DMS153 treated with DMSO at 0.1 percent for 48 hours (cell line): Measurements from ENCODE around the gene HTR1D.

Source experiments
- DNase-seq: peaks from one replicate; lab custom pipeline; 2025; ENCODE audit not compliant: unreplicated experiment; lab: John Stamatoyannopoulos, UW

HTR1D gene

DNA sequence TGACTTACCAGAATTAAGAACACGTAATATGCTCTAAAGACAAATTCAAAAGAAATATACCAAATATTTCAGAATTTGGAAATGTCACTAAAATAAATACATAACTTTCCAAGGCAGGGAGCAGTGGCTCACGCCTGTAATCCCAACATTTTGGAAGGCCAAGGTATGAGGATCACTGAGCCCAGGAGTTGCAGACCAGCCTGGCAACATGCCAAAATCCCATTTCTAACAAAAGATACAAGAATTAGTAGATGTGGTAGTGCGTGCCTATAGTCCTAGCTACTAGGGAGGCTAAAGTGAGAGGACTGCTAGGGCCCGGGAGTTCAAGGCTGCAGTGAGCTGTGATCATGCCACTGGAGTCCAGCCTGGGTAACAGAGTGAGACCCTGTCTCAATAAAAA is 60.4 kb downstream of the HTR1D start:
- DNase-seq = no peak

DNA sequence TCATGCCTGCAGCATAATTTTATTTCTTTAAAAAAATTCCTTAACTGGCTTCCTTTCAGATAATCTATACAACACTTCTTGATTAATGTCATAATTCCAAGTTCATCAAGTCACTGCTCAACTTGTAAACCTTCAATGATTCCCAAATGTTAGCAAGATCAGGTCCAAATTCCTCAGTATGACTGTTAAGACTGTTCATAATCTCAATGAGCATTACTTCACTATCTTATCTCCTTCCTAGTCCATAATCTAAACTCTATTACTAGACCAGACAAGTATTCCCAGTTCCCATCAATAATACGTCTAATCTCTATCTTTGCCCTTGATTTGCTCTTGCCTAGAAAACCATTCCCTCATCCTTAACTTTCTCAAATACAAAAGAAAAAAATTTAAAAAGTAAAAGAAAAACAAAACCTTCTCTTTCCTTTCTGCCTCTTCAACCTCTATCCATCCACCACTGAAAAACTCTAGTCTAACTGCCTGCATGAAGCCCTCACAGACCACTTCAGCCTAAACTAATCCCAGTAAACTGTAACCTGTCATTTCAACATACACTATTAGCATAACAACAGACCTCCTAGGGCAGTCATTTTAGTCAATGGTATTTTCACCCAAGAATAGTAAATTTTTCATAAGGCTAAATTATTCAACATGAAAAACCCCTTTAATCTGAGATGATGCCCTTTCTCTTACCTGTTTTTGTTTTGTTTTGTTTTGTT is 64.2 kb downstream of the HTR1D start:
- DNase-seq = no peak

DNA sequence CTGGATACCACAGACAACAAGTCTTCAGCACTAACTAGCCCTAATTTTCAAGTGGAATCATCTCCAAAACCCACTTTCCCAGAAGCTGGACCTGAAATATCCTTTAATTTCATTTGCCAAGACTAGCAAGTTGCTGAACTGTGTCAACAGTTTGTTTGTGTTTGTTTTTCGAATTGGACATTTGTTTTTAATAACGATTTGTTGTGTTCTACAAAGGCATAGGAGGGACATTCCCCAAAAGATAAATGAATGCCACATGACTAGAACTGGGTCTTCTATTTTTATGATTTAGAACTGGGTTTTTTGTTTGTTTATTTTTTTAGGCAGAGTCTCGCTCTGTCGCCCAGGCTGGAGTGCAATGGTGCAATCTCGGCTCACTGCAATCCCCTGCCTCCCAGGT is 66.6 kb downstream of the HTR1D start:
- DNase-seq = no peak

DNA sequence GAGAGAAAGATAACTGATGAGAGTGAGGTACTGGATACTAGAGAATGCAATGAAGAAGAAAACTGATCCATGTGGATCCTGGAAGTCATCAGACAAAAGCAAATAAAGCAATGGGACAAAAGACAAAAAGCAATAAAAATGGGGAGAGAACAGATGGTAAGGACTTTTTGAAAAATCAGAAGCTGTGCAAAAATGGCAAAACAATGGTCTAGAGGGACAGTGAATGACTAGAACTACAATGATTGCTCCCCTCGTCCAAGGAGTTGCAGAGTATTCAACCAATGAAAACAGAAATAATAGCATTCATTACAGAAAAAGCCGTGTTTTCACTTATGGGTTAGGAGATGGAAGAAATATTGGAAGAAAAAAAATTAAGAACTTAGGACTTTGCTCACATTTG is 67.2 kb downstream of the HTR1D start:
- no peak for DNase-seq

DNA sequence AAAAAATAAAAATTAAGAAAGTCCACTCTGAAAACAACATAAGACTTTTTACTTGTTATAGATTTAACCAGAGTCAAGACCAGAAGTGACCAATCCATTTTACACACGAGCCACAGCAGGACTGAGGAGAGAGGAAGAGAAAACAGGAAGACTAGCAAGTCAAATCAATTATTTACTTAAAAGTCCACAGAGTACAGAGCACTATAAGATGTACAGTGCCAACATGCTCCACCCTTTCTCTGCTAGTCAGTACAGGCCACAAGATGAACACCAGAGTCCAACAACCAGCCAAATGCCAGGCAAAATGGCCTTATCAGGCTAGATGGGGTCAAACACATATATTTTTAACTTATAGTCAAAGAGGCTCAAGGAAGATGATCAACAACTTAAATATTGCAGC is 68.2 kb downstream of the HTR1D start:
- no peak for DNase-seq

DNA sequence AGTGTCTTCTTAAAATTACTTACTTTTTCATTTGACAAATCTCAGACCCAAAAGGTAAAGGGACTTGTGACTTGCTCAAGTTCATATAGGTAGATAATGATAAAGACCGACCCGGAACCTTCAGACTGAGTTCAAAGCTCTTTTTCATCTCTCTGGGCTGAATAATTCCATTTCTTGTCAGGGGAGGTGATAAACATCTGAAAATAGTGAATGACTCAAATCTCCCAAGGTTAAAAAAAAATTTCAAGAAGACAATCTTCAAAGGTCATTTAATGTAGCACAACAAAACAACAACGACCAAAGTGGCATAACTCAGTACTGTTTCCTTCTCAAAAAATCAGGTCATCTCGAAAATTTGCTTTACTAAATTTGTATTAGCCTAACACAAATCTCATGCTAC is 69.2 kb downstream of the HTR1D start:
- DNase-seq = no peak
